GM12874 (cell line): Measurements from ENCODE around the gene AKAP12.

Experiments
- TF ChIP-seq, protein P1 (sequence below): IDR thresholded peaks from 2 replicates; pipeline ENCODE4 v1.5.1; 2011; ENCODE audit warnings: low read depth, mild to moderate bottlenecking, control low read depth, low read length, moderate library complexity; ENCODE audit not compliant: insufficient read depth

Gene AKAP12

DNA sequence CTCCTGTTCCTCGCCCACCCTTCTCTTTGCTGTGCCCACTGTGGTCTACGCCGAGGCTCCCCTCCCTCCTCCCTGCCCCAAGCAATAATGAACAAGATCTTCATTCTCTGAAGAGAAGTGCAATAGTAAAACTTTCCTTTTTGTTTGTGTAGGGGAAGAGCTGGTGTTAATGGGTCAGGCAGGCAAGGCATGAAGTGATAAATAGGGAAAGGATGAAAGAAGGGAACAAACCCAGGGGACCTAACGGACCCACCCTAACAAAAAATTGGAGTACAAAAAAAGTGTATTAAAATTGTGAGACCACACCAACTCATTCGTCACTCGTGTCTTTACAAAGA, 84.7 kb downstream of the AKAP12 start:
- TF ChIP-seq, protein P1, sequence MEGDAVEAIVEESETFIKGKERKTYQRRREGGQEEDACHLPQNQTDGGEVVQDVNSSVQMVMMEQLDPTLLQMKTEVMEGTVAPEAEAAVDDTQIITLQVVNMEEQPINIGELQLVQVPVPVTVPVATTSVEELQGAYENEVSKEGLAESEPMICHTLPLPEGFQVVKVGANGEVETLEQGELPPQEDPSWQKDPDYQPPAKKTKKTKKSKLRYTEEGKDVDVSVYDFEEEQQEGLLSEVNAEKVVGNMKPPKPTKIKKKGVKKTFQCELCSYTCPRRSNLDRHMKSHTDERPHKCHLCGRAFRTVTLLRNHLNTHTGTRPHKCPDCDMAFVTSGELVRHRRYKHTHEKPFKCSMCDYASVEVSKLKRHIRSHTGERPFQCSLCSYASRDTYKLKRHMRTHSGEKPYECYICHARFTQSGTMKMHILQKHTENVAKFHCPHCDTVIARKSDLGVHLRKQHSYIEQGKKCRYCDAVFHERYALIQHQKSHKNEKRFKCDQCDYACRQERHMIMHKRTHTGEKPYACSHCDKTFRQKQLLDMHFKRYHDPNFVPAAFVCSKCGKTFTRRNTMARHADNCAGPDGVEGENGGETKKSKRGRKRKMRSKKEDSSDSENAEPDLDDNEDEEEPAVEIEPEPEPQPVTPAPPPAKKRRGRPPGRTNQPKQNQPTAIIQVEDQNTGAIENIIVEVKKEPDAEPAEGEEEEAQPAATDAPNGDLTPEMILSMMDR, result no peak

DNA sequence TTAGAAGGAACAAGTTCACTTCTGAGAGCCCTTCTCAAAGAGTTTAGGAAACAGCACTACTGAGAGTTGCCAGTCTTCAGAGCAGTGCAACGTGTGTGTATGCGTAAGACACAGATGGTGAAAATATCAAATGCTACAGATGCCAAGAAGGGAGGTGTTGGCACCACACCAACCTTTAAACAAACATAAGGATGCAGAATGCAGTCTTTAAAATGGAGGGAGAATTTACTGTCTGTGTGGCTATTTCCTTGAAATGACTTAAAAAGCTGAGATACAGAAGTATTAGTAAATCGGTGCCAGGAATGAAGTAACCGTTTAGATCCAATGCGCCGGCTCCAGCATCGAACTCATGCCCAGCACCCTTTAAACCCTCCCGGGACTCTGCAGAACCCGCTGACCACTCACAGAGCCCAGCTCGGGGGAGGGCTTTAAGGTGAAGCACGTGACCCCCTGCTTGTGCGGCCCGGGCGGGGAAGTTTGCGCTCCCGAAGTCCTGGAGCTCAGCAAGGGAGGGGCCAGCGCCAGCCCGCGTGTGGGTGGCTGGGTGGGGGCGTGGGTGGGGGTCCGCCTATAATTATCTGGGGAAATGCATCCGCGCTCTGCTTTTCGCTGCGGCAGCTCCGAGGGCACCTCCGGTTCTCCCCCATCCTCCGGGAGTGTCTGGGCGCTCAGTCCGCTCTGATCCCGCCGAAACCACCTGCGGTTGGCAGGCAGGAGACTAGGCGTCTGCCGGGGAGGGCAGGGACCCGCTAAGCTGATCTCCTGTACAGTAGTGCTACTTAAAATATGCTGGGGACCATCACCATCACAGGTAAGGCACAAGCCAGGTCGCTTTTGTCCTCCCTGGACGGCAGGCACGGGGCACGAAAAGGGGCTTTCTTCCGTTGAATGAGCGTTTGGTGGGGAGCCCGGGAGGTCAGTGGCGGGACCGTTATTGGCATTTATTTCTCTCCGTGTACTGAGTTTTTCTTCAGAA, 85.6 kb downstream of the AKAP12 start:
- TF ChIP-seq, protein P1, result no peak

DNA sequence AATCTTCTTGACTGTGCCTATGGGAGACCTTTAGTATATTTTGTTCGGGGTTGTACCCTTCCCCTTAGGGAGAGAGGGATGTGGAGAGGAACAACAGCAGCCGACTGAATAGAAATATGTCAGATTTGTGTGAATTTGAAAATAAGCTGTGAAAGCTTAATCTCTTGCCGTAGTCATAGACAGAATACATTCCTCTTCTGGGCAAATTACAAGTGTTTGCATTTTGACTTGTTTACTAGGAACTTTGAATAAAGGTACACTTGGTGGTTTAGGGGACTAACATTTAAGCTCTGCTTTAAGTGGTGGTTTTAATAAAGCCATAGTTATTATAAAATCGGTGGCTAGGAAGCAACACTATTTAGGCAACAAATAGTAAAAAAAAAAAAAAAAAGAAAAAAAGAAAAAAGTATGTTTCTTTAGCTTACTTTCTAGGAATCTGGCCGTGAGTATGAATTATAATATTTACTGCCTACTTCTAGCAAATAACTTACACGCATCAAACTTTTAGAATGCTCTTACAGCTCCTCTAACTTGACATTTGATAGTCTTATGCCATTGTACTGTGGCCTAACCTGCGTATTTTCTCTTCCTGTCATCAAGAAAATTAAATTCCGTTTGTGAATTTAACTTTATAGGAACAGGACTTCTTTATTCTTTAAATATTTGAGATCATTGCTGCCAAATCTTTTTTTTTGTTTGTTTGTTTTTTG, 86.5 kb downstream of the AKAP12 start:
- TF ChIP-seq, protein P1, result no peak

DNA sequence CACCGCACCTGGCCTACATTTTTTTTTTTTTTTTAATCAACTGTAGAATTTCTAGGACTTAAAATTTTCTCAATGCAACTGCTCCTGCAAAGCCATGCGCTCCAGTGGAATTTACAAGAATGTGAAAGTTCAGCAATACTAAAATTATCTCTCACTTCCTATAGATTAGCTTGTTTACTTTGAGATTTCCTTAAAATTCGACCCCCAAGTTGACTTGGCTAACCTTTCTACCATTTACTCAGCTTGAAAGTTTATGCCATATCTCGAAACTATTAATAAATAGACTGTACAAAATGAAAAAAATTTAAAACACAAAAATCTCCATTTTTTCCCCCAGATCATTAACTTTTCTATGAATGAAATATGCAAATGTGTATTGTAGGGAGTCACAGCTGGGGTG, 87.3 kb downstream of the AKAP12 start:
- TF ChIP-seq, protein P1, result no peak

DNA sequence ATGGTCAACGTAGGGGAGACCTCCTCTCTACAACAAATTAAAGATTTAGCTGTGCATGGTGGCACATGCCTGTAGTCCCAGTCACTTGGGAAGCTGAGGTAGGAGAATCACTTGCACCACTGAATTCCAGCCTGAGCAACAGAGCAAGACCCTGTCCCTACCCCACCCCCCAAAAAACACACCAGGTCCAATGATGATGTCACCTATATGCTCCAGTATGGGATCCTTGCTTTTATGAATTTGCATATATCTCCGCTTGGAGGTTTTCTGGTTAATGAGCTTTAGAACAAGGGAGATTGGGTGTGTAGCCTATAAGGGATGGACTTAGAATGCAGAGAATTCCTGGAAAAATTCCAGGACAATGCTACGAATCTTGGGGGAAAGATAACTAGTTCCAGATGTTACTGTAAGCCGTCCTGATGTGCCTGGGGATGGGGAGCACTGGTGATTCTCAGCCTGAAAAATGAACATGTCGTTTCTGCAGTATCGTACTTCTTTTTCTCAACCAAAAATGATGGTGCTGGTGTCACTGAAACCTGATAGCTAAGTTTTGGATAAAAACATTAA, 90.4 kb downstream of the AKAP12 start:
- TF ChIP-seq, protein P1, result no peak

DNA sequence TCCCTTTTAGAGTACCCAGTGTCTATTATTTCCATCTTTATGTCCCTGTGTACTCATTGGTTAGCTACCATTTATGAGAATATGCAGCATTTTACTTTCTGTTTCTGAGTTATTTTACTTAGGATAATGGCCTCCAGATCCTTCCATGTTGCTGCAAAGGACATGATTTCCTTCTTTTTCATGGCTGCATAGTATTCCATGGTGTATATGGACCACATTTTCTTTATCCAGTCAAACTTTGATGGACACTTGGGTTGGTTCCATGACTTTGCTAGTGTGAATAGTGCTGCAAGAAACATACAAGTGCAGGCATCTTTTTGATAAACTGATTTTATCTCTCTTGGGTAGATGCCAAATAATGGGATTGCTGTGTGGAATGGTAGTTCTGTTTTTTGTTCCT, 96.2 kb downstream of the AKAP12 start:
- TF ChIP-seq, protein P1, result no peak

DNA sequence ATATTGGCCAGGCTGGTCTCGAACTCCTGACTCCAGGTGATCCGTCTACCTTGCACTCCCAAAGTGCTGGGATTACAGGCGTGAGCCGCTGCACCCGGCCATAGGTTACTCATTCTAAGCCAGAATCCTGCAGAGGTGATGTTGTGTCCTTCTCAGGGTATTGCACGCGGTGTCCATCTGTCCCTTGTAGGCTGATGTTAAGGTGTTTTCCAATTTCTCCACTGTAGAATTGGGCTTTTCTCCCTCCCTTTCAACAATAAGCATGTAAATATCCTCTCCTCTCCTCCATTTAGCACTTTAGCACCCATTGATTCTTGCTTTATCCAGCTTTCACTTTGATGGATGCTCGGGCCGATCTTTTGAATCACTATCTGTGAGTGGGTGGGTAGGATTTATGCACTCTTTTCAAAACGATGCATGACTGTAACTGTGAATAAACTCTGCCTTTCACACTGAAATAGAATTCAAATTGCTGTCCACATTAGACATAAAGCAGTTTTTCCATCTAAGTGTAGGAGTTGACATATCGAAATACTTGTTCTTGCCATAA, 99.0 kb downstream of the AKAP12 start:
- TF ChIP-seq, protein P1, result no peak
